ENCODE data around the gene SSU72.
"Not testable (repeated sequence)": the region's sequence is repeated elsewhere in the genome, so short reads cannot be mapped to it uniquely, and the experiment has no call there.

Gene SSU72

GRCh38 chr1:1560178-1560577, 14.5 kb downstream of the SSU72 start:
- DNase-seq (ENCODE audit: low read depth, low spot score): no peak

DNA sequence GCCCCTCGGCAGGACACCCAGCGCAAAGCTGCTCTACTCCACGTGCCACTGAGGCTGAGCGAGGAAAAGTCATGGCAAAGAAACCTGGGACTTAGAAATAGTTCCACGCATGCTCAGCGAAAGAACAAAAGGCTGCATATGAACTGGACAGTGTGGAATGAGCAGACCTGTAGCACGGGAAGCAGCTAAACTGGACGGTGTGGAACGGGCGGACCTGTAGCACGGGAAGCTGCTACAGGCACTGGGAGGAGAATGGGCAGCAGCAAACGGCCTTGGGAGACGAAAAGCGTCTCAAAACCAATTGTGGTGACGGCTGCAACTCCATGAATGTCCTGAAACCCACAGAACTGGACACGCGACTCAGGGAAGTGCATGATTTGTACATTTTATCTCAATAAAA, 15.6 kb downstream of the SSU72 start:
- DNase-seq (ENCODE audit: low read depth, low spot score): no peak

- DNase-seq (ENCODE audit: low read depth, low spot score): no peak
Observed at GRCh38 chr1:1558591-1558990, 16.1 kb downstream of the SSU72 start.

DNA sequence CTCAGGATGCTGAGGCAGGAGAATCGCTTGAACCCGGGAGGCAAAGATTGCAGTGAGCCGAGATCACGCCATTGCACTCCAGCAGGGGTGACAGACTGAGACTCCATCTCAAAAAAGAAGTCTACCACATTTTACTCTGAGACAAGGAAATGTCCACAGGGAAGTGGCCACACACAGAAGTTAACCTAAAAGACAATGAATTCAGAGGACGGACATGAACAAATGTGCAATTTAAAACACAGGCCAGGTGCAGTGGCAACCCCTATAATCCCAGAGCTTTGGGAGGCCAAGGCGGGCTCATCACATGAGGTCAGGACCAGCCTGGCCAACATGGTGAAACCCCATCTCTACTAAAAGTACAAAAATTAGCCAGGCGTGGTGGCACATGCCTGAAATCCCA, 17.0 kb downstream of the SSU72 start:
- not testable (repeated sequence) for DNase-seq (ENCODE audit: low read depth, low spot score)

- not testable (repeated sequence) for DNase-seq (ENCODE audit: low read depth, low spot score)
Observed at GRCh38 chr1:1556961-1557360, 17.7 kb downstream of the SSU72 start.

- no peak for DNase-seq (ENCODE audit: low read depth, low spot score)
Observed at GRCh38 chr1:1556505-1556904, 18.2 kb downstream of the SSU72 start.

DNA sequence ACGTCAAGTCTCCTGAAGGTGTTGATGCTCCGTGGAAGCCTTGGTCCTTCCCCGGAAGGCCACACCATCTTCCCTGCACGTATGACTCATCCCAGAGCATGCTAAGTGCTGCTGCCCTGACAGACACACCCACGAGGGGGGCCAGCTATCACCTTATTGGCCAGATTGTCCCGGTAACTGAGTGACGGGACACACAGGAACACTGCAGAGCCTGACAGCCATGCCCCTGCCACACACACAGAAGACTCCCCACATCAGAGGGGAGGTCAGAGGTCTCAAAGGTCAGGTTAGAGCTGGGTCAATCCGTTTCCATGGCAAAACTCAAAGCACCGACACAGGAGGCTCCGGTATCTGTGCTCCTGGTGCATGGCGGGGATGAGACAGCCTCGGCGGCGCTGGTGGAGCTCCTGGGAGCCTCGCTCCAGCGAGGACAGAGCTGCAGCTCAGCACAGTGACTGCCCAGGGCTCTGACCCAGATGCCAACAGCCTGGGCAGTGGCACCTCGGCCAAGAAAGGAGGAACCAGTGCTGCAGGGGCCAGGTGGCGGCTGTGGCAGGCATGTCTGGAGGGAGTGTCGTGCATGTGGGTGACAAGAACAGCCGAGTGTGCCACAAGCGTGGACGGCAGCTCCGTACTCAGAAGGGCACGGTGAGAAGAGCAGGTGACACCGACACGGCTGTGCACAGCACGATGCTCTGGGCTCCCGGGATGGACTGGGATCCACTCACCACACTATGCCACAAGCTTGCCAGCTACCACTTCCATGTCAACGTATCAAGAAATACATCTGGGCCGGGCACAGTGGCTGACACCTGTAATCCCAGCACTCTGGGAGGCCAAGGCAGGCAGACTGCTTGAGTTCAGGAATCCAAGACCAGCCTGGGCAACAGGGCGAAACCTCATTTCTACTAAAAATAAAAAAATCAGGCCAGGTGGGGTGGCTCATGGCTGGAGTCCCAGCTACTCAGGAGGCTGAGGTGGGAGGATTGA, 19.4 kb downstream of the SSU72 start:
- no peak for DNase-seq (ENCODE audit: low read depth, low spot score)

DNA sequence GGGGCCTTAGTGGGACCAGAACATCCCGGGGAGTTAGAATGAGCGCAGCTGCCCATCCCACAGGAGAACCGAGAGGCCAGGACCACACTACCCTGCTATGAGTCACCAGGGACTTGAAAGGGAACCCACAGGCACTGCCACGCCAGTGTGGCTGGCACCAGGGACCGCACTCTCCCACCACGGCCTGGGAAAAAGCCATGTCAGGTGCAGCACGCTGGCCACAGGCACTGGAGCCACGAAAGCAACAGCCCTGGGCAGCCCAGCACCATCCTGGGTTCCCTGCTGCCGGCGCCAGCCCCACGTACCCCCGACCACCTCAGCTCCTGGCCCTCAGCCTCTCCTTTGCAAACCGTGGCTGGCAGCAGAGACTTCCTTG, 20.1 kb downstream of the SSU72 start:
- DNase-seq (ENCODE audit: low read depth, low spot score): no peak

DNA sequence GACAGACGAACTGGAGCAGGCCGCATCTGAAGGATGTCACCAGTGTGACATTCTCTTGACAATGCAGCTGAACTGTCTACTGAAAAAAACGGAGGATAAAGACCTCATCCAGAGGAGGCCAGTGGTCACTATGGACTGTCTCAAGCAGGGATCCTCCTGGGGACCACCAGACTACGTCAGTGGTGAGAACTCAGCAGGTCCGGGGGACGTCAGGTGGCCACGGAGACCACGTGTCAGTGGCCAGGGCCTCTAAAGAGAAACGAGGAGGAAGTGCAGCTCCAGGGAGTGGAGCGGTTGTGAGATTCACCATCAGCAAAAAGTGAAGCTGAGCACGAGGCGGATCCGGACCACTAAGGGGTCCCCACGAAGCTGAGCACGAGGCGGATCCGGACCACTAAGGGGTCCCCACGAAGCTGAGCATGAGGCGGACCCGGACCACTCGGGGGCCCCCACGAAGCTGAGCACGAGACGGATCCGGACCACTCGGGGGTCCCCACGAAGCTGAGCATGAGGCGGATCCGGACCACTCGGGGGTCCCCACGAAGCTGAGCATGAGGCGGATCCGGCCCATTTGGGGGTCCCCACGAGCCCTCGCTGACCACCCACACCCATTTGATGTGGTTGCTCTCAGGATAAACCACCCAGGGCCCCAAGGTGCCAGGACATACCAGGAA, 20.7 kb downstream of the SSU72 start:
- DNase-seq (ENCODE audit: low read depth, low spot score): no peak

DNA sequence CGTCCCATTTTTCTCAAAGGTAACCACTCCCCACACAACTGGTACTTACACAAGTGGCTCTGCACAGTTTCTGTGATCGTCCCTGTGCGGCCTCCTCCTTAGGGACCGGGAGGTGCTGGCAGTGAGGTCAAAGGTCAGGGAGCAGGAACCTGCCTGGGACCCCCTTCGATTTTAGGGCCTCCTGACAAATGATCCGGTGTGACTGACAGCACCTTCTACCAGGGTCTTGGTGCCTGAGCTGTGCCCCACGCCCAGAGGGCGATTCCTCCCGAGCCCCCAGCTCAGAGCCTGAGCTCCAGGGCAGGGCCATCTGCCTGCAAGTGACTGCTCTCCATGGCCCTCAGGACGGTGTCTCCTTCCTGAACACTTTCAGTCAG, 22.4 kb downstream of the SSU72 start:
- no peak for DNase-seq (ENCODE audit: low read depth, low spot score)

- no peak for DNase-seq (ENCODE audit: low read depth, low spot score)
Observed at GRCh38 chr1:1551524-1552262, 23.0 kb downstream of the SSU72 start.

GRCh38 chr1:1550591-1551432, 23.9 kb downstream of the SSU72 start:
- DNase-seq (ENCODE audit: low read depth, low spot score): peak; percentile 54

DNA sequence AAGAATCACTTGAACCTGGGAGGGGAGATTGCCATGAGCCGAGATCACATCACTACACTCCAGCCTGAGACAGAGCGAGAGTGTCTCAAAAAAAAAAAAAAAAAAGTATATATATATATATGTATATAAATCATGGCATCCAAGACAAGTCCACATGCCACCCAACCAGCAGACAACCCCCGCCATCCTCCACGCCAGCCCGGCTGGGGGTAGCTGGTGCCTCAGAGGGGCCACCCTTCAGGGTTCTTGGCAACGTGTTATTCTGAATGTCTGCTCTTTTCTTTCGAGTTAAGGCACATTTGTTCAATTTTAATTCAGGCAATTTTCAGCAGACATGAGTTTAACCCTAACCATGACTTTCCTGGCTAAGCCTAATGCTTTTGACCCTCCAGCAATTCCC, 24.6 kb downstream of the SSU72 start:
- DNase-seq (ENCODE audit: low read depth, low spot score): no peak

- DNase-seq (ENCODE audit: low read depth, low spot score): no peak
Observed at GRCh38 chr1:1548591-1548990, 26.1 kb downstream of the SSU72 start.

DNA sequence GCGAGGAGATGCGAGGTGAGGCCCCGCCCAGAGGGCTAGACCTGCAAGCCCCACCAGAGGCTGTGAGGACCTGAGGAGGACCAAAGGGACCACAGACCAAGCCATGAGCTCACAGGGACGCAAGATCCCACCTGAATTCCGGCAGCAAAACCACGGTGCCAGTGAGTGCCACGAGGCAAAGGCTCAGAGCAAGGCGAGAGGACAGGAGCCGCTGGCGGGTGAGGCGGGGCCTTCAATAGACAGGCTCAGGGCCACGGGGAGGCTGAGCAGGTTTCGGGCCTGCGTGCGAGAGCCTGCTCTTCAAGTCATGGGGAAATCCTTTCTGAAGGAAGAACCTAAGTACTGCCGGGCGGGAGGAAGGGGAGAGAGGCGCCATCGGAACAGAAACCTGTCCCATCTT, 27.2 kb downstream of the SSU72 start:
- no peak for DNase-seq (ENCODE audit: low read depth, low spot score)

DNA sequence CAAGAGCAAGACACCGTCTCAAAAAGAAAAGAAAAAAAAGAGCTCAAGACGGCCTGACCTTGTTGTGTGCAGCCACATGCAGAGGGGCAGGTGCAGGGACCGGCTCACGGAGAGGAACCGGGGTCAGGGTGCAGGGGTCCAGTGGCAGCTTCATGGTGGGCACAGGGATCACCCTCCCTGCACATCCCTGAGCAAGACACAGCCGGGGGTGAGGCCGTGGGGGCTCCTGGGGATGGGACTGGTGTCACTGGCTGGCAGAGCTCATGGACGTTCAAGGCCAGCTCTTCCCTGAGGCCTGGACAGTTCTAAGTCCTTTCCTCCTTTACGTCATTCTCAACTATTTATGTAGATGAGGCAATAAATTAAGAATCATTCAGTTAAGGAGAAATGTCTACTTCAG, 27.7 kb downstream of the SSU72 start:
- no peak for DNase-seq (ENCODE audit: low read depth, low spot score)

DNA sequence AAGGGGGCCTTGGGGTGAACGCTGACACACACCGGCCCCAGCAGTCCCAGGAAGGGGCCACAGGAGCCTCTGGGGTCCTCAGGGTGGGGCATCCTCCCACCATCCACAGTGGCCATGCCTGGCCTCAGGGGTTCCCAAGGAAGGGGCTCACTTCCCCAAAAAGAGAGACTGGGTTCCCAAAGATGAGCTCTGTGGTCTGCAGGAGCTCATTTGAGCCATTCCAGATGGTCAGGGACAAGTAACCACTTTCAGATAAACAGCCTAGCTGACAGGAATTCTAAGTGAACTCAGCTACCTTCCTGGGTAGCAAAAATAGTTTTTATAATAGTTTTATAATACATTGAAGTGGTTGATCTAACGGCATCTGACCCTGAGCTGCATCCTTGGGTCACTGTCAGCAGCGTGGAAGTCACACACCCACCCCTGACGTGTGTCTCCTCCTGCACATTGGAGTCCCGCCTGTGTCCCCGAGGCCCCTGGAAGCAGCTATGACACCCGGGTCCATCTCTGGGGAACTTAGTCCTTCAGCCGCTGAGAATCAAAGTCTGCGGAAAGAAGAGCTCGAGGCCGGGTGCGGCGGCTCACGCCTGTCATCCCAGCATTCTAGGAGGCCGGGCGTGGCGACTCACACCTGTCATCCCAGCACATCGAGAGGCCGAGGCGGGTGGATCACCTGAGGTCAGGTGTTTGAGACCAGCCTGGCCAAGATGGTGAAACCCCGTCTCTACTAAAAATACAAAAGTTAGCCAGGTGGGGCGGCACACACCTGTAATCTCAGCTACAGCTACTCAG, 28.5 kb downstream of the SSU72 start:
- DNase-seq (ENCODE audit: low read depth, low spot score): no peak

DNA sequence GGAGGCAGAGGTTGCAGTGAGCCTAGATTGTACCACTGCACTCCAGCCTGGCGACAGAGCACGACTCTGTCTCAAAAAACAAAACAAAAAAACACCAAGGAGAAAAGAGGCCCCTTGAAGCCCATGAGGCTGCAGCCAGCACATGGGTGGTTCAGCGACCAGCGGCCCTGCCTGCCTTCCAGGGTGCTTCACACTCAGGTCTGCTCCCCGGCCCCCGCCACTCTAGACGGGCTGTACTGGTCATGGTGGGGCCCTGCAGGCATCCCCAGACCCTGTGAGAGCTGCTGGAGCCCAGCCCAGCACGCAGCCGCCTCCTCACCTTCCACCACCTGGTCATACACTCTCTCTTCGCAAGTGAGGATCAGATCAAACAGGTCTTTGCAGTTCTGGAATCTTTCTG, 30.1 kb downstream of the SSU72 start:
- no peak for DNase-seq (ENCODE audit: low read depth, low spot score)

GRCh38 chr1:1543706-1544099, 31.0 kb downstream of the SSU72 start:
- no peak for DNase-seq (ENCODE audit: low read depth, low spot score)

All from smooth muscle cell of the brain vasculature (primary cell).